Measurements from ENCODE around the gene MAP2K7.

DNA sequence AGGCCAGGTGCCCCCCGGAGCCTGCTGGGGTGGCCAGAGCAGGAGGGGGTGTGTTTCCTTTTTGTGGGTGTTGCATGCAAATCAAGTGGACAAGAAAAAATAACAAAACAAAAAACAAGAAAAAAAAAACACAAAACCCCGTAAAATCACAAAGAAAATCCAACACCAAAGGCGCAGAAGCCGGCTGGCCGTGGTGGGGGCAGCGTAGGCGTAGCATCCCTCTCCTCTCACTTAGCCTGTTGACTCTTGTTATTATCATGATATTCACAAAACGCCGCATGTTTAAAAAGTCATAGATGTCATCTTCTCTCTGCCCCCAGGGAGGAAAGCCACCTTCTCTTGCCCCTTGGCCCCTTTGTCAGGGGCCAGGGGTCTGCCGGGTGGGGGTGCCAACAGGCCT is 10.0 kb downstream of the MAP2K7 start:
- TF ChIP-seq POLR2A (IDR thresholded peaks at IDR 0.05): no peak
- TF ChIP-seq POLR2AphosphoS5 (IDR thresholded peaks at IDR 0.05): no peak
- TF ChIP-seq, protein P1, sequence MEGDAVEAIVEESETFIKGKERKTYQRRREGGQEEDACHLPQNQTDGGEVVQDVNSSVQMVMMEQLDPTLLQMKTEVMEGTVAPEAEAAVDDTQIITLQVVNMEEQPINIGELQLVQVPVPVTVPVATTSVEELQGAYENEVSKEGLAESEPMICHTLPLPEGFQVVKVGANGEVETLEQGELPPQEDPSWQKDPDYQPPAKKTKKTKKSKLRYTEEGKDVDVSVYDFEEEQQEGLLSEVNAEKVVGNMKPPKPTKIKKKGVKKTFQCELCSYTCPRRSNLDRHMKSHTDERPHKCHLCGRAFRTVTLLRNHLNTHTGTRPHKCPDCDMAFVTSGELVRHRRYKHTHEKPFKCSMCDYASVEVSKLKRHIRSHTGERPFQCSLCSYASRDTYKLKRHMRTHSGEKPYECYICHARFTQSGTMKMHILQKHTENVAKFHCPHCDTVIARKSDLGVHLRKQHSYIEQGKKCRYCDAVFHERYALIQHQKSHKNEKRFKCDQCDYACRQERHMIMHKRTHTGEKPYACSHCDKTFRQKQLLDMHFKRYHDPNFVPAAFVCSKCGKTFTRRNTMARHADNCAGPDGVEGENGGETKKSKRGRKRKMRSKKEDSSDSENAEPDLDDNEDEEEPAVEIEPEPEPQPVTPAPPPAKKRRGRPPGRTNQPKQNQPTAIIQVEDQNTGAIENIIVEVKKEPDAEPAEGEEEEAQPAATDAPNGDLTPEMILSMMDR (IDR thresholded peaks at IDR 0.05): no peak
